GM19455 (cell line): ENCODE measurements around the gene WDR27.
"Not testable (repeated sequence)": the region's sequence is repeated elsewhere in the genome, so short reads cannot be mapped to it uniquely, and the experiment has no call there.

ENCODE experiments used
- ATAC-seq: cut with Tn5 transposase; IDR thresholded peaks from one replicate; pipeline ENCODE4 v1.9.1; 2021; ENCODE audit not compliant: unreplicated experiment

The WDR27 gene

GRCh38 chr6:169533301-169534038, 168.4 kb downstream of the WDR27 start:
- ATAC-seq, result no peak

DNA sequence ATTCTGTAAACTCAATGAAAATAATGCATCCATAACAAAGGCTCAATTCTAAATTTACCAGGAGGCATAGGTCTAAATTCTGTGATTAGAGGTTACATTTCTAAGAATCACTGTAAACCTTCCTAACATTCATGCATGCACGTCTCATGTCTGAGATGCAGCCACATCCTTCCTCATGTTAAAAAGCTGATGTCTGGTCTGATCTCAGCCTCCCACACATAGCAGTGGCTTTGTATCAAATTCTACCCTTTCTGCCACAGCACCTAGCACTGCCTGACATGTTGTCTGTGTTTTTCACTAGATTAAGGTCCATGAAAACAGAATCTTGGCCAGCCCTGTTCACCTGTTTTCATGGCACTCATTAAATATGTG, 171.1 kb downstream of the WDR27 start:
- no peak for ATAC-seq

DNA sequence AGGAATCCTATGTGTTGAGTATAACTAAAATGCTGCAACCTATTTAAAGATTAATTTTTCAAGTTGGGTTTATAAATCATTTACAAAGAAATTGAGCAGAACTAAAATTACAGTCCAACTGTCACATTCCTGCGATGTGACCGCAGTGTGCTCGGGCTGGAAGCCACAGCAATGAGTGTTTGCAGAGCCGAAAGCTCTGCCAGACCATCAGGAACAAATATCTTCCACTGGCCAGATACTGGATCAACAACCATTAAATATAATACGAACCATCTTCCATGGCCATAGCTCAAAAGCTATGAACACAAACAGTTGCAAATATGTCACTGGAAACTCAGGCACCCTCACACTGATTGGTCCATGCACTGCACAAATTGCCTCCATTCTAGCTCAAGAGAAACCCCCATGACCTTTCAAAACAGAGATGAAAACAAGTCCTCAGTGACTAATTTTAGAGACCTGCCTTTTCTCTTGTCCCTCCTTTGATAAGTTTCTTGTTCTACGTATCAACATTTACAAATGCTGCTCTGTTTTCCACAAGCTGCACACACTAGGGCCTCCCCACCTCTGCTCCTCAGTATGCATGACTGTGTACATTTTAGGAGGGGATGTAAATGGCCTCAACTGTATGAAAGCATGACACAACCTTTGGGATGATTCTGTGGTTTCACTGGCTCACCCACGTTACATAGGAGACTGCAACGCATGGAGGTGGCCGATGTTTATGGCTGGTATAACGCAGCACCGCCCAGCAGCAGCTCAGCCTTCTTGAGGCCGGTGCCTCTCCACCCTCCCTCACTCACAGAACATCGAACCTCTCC, 171.7 kb downstream of the WDR27 start:
- no peak for ATAC-seq

- no peak for ATAC-seq
Observed at GRCh38 chr6:169528755-169529154, 173.1 kb downstream of the WDR27 start.

- no peak for ATAC-seq
Observed at GRCh38 chr6:169527306-169527705, 174.5 kb downstream of the WDR27 start.

GRCh38 chr6:169521825-169522224, 180.0 kb downstream of the WDR27 start:
- no peak for ATAC-seq

GRCh38 chr6:169520104-169520503, 181.7 kb downstream of the WDR27 start:
- ATAC-seq, result no peak

- ATAC-seq, result no peak
Observed at GRCh38 chr6:169518451-169518850, 183.4 kb downstream of the WDR27 start.

DNA sequence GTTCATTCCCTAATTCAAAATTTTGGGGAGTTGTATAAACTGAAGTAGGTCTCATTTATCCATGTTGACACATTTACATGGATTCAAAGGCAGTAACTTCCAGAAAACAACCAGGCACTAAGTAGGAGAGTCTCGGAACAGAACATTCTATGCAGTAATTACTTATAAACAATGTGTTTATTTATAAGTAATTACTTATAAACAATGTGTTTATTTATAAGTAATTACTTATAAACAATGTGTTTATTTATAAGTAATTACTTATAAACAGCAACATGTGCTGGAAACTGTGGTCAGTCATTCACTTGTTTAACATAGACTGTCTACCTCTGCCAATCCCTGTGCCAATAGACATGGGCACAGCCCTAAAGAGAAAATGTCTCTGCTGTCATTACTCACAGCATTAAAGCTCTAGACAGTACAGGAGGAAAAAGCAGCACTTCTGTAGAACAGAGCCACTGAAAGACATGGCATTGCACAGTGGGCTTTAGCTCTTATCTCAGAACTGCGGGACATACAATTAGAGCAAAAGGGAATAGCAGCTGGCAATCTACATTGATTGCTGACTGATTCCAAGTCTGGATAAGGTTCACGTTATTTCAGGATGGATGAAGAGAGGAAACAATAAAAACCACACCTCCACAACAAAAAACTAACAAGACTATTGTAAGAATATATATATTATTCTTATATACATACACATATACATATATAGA, 188.2 kb downstream of the WDR27 start:
- ATAC-seq, result no peak

DNA sequence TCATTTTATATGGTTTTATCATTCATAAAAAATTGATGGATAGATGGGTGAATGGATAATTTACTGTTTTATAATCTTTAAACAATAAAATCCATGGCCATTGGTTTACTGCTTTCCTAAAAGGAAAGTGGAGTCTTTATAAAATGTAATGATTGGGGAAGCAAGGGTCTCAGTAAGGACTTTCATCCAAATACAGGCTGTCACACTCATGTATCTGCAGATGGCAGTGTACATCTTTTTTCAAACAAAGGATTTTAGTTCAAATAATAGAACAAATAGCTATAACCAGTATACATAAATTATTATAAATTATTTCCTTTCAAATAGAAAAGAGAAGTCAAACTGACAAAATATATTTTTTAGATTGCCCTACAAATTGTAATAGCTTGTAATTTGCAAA, 190.0 kb downstream of the WDR27 start:
- not testable (repeated sequence) for ATAC-seq

DNA sequence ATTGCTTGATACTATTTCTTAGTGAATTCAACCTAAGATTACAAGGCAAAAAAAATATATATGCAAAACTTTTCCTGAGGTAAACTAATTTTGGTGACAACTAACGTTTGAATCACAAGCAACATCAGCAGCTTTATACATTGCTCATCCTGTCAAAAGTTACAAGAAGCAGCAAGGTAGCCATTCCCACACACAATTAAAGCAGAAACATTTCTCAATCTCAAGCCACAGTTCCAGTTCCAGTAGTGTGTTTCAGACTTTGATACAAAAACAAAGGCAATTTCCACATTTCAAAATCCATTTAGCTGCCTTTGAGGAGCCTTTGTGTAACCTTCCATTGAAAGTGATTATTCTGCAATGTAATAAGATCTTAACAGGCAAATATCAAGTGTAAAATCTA, 191.0 kb downstream of the WDR27 start:
- no peak for ATAC-seq

DNA sequence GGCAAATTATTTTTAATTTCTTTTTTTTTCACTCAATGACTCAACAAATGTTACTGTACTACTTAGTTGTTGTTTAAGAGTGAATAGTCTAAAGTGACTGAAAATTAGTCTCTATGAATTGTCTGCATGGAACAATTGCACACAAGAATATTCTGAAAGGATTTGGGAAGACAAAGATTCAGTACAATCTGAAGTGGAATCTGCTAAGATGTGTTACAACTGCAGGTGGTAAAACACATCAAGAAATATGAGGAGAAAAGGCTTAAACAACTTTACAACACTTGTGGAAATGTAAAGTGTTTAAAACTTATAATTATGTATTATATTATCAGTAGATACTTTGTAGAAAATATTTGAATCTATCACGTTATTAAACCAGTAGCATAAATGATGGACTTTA, 193.4 kb downstream of the WDR27 start:
- no peak for ATAC-seq

DNA sequence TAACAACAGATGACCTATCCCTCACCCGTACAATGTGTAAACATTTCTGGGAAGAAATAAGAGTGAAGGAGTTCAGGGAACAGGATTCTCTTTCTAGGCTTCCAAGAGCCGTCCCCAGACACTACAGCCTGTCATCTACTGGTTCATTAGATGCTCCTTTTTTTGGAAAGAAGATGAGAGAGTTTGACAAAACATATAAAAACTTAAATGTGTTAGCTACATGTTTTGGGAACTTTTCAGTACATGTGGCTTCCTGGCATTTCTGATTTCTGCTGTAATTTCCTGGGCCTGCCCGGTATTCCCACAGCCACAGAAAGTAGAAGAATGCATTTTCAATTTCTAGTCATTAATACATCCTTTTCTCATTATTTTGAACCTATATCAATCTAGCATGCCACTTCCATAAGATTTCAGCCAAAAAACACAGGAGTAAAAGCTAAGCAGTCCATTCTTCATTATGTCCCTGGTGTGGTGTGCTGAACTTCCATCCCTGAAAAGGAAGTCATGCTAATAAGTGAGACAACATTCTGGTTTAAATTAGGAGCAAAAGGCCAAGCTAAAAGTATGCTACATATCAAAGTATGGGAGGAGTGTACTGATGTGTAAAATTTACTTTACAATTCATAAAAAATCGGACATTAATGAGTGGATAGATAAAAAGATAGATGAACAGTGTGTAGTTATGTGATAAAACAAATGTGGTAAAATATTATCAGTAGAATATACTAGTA, 198.2 kb downstream of the WDR27 start:
- no peak for ATAC-seq

- no peak for ATAC-seq
Observed at GRCh38 chr6:169502445-169502844, 199.4 kb downstream of the WDR27 start.

DNA sequence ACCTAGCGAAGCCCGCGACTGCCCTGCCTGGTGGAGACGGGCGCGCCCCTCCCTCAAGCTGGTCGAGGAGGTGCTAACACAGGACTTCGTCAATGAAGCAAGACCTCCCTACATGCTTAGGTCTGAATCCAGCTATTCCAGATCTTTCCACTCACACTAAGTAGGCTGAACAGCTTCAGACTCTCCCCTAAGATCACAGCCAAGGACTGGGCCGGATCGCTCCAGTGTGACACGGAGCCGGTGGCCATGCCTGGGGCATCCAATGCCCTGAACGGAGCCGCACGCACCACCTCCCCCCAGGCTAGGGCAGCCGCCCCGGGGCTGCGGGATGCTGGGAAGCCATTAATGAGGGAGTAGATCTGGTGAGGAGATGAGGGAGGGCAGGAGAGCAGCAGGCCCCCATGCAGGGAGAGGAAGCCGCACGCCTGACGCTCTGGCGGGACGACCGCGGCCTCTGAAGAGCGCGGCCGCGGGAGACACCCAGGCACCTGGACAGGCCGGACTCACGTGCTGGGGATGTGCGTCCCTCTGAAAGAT, 200.0 kb downstream of the WDR27 start:
- no peak for ATAC-seq

DNA sequence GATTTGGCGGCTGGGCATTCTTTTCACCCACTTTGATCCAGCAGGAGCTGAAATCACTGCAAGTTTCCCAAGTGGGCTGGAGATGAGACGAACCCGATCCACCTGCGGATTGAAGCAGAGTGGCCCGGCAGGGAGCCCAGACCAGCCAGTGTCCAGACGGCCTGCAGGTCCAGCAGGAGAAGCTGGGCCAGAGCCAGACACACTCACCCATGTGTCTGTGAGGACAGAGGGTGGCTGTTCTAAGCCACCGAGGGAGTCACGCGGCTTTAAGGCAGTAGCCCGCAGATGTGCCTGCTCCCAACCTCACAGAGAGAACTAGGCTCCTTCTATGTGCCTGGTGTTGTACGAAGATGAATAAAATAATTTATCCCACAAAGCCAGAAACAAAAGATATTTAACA, 200.7 kb downstream of the WDR27 start:
- ATAC-seq, result no peak

DNA sequence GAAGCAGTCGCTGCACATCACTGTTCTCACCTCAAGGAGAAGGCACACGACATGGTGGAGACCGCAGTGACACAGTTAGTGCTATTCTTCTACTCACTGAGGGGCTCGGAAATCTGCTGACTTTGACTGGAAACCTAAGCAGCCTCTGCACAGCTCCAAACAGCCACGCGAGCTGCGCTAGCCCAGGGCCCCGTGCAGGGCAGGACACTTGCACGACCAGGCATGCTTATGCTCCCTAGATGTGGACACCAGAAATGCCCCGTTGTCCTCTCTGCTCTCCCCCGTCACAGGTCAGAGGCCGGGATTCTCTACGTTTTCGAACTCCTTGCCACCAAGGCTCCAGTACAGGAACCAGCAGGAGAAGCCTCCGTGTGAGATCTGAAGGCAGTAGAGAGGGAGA, 201.1 kb downstream of the WDR27 start:
- no peak for ATAC-seq

DNA sequence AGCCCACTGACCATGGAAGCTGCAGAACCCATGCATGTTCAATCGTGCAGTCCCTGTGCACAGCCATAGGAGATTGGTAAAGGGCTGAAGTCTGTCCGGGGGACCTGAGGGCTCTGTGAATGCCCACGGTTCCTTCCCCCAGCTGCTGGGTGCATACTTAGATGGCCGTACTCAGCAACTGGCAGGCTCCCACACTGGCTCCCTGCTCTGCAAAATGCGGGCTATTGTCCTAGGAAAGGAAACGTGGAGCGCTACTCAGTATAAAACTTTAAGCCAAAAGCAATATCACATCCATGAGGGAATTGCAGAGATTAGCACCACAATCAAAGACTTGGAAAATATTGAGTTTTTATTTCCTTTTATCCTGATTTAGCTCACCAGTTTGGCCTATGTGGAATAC, 202.0 kb downstream of the WDR27 start:
- no peak for ATAC-seq

GRCh38 chr6:169498916-169499513, 202.8 kb downstream of the WDR27 start:
- ATAC-seq, result no peak

- no peak for ATAC-seq
Observed at GRCh38 chr6:169495601-169496000, 206.2 kb downstream of the WDR27 start.

GRCh38 chr6:169494038-169494437, 207.8 kb downstream of the WDR27 start:
- ATAC-seq, result no peak
